Omental fat pad (tissue), 4 donors: ENCODE measurements around the gene FSTL4. TPM values are rescaled to one million over a fixed set of nuclear protein-coding genes. Genes with fewer than 3 reads are reported as not detected.

ENCODE experiments used
- ATAC-seq: fragments of 150-250 bp; one replicate; pipeline ENCODE4 v1.9.1; 2016; ENCODE audit warnings: mild to moderate bottlenecking, moderate library complexity; ENCODE audit not compliant: low FRiP score
- DNase-seq: peaks from one replicate; pipeline ENCODE4 v3.0.0-alpha.2; 2019; ENCODE audit warnings: low spot score
- total RNA-seq, 4 donors: library from RNA; depleted of rRNA; stranded (reverse); fragments of >200 nt; gene quantifications; one replicate each; pipeline ENCODE4 v1.1.0, GENCODE V29; 2016
- TF ChIP-seq, protein P1 (sequence below), 3 donors: fragments of 450-650 bp; IDR thresholded peaks; one replicate each; pipeline ENCODE4 v1.5.1; 2016 to 2017; ENCODE audit warnings: antibody characterized with exemption in 3 of 3, mild to moderate bottlenecking in 3 of 3, moderate library complexity in 2 of 3

The FSTL4 gene
- total RNA-seq, 4 donors from 2014 or later = 0.32 TPM; not detected in 3

GRCh38 chr5:133319905-133320520 is 292.3 kb downstream of the FSTL4 start:
- DNase-seq (no peak), ATAC-seq (no peak)
- TF ChIP-seq, protein P1, sequence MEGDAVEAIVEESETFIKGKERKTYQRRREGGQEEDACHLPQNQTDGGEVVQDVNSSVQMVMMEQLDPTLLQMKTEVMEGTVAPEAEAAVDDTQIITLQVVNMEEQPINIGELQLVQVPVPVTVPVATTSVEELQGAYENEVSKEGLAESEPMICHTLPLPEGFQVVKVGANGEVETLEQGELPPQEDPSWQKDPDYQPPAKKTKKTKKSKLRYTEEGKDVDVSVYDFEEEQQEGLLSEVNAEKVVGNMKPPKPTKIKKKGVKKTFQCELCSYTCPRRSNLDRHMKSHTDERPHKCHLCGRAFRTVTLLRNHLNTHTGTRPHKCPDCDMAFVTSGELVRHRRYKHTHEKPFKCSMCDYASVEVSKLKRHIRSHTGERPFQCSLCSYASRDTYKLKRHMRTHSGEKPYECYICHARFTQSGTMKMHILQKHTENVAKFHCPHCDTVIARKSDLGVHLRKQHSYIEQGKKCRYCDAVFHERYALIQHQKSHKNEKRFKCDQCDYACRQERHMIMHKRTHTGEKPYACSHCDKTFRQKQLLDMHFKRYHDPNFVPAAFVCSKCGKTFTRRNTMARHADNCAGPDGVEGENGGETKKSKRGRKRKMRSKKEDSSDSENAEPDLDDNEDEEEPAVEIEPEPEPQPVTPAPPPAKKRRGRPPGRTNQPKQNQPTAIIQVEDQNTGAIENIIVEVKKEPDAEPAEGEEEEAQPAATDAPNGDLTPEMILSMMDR (IDR thresholded peaks at IDR 0.05) = no peak

DNA sequence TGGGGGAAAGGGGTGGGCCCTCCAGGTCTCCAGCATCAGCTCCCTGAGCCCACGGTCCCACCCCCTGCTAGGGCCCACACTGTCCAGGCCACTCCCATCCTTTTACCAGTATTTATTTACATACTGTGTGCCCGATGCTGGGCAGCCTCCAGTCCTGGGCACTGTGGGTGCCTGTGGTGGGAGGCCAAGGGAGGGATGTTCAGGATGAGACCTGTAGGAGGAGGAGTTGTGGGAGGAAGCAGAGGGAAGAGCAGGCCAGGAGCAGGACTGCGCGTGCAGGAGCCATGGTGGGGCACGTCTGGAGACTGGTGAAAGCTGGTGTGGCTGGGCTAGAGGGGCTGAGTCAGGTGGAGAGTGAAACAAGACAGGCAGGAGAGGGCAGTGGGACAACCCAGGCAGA is 293.1 kb downstream of the FSTL4 start:
- no peak for ATAC-seq
- TF ChIP-seq, protein P1 (IDR thresholded peaks at IDR 0.05) = no peak

DNA sequence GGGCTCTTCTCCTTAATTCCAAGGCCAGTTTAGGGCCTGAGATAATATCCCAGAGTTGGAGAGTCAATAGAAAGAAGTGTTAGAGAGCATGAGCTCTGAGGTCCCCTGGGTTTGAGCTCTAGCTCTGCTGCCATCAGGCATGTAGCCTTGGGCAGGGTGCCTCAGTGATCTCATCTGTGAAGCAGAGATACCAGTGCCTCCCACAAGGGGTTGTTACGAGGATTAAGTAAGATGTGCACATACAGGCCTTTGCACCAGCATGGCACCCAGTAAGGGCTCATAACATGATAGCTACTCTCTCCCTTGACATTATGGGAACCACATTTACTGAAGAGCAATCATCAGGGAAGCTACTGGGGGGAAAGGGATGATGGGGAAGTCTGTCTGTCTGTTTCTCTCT is 294.8 kb downstream of the FSTL4 start:
- no peak for ATAC-seq
- DNase-seq = no peak
- TF ChIP-seq, protein P1 (IDR thresholded peaks at IDR 0.05) = no peak

More for the DNA sequence above, 293.1 kb downstream of the FSTL4 start:
- DNase-seq = no peak

DNA sequence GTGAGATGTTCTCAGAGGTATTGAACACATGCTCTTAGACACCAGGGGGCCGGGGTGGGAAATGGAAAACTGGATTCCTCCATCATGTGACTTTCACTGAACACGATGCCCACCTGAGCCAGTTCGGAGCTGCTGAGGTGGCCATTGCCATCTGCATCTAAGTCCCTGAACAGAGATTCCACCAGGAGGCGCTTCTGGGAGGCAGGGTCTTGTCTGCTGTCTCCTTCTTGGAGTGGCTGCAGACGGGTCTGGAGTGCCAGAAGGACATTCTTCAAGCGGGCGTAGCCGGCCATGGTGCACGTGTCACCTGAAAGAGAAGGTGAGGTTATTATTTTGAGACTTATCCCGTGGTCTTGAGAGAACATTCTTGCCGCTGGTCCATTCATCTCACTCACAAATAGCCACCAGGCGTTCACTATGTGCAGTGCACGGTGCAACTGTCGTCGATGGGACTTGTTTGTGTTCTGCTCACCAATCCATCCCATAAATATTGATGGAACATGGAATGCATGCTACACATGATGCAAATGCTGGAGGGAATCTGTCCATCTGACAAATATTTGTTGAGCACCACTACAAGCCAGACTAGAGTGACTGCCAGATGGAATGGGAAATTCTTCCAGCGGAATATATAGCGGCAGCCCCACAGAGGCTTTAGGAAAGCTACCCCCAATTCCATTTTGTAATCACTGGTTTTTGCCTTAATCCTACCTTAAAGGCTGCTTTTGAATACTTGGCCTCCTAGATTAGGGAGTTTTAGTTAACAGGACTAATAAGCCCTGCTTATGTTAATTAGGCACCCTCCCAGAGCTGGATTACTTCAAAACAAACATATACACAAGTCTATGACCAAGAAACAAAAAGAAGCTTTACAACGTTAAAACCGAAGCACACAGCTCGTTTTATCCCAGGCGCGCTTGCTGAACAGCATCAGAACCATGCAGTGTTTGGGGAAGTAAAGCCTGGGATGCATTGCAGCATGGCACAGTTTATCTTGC is 295.7 kb downstream of the FSTL4 start:
- DNase-seq (no peak), ATAC-seq (no peak)
- TF ChIP-seq, protein P1 (IDR thresholded peaks at IDR 0.05) = no peak

DNA sequence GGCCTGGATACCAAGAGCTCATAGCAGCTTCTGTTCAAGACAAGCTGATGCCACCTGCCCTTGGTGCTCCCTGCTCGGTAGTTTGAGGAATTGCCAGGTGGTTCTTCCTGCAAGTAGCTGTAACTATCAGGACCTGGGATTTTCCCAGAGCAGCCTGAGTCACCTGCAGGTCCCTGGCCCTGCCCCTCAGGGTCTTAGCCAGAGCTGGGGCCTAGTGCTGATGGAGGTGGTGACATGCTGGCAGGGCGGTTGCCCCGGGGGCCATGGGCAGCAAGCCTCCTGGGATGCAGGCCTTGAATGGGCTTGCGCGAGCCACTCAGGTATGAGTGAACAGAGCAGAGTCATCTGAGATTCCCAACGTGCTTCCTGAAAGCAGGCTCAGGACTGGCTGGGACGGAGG is 298.3 kb downstream of the FSTL4 start:
- DNase-seq (no peak), ATAC-seq (no peak)
- TF ChIP-seq, protein P1 (IDR thresholded peaks at IDR 0.05) = no peak

DNA sequence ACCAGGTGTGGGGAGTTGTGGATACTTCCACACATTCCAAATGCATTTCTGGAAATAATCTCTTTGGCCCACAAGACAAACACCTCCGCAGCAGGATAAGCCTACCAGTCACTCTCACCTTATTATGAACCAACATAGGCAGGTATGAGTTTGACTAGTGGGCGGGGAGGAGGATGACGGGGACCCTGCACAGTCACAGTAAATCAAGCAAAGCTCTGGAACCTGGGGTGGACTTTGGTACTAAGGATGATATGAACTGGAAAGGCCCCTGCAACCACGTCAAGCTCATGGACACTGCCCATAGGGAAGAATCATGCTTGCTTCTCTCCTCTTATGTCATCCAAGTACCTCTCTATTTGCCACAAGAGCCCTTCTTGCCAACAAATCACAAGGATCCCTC is 301.2 kb downstream of the FSTL4 start:
- no peak for ATAC-seq
- TF ChIP-seq, protein P1 (IDR thresholded peaks at IDR 0.05) = no peak
- DNase-seq = no peak
